ENCODE measurements around the gene BCAS3.

The BCAS3 gene

GRCh38 chr17:61175298-61176142, 497.9 kb downstream of the BCAS3 start:
- FAIRE-seq (no peak), DNase-seq (ENCODE audit: insufficient read length, low spot score) (no peak)

- no peak for DNase-seq (ENCODE audit: insufficient read length, low spot score)
- FAIRE-seq: no peak
Measured at GRCh38 chr17:61177351-61177750, 499.7 kb downstream of the BCAS3 start.

- FAIRE-seq: no peak
- no peak for DNase-seq (ENCODE audit: insufficient read length, low spot score)
Measured at GRCh38 chr17:61178284-61178683, 500.6 kb downstream of the BCAS3 start.

- FAIRE-seq (no peak), DNase-seq (ENCODE audit: insufficient read length, low spot score) (no peak)
Measured at GRCh38 chr17:61179380-61179806, 501.7 kb downstream of the BCAS3 start.

GRCh38 chr17:61183793-61184192, 506.1 kb downstream of the BCAS3 start:
- no peak for DNase-seq (ENCODE audit: insufficient read length, low spot score)
- no peak for FAIRE-seq

- FAIRE-seq (no peak), DNase-seq (ENCODE audit: insufficient read length, low spot score) (no peak)
Measured at GRCh38 chr17:61185385-61185784, 507.7 kb downstream of the BCAS3 start.

GRCh38 chr17:61187038-61187437, 509.4 kb downstream of the BCAS3 start:
- DNase-seq (ENCODE audit: insufficient read length, low spot score): no peak
- no peak for FAIRE-seq

GRCh38 chr17:61188081-61188480, 510.4 kb downstream of the BCAS3 start:
- FAIRE-seq (no peak), DNase-seq (ENCODE audit: insufficient read length, low spot score) (no peak)

GRCh38 chr17:61189968-61190367, 512.3 kb downstream of the BCAS3 start:
- FAIRE-seq (no peak), DNase-seq (ENCODE audit: insufficient read length, low spot score) (no peak)

GRCh38 chr17:61196302-61196704, 518.7 kb downstream of the BCAS3 start:
- no peak for DNase-seq (ENCODE audit: insufficient read length, low spot score)

GRCh38 chr17:61196799-61197198, 519.1 kb downstream of the BCAS3 start:
- DNase-seq (ENCODE audit: insufficient read length, low spot score) (no peak), FAIRE-seq (no peak)

More at GRCh38 chr17:61196302-61196704, 518.7 kb downstream of the BCAS3 start:
- FAIRE-seq: no peak

GRCh38 chr17:61199431-61200338, 522.0 kb downstream of the BCAS3 start:
- FAIRE-seq (peak; percentile 51), DNase-seq (ENCODE audit: insufficient read length, low spot score) (no peak)

GRCh38 chr17:61200339-61200715, 522.7 kb downstream of the BCAS3 start:
- no peak for FAIRE-seq

GRCh38 chr17:61201211-61201610, 523.6 kb downstream of the BCAS3 start:
- FAIRE-seq (peak; percentile 98), DNase-seq (ENCODE audit: insufficient read length, low spot score) (peak; percentile 52)

More at GRCh38 chr17:61200339-61200715, 522.7 kb downstream of the BCAS3 start:
- no peak for DNase-seq (ENCODE audit: insufficient read length, low spot score)

- DNase-seq (ENCODE audit: insufficient read length, low spot score) (no peak), FAIRE-seq (no peak)
Measured at GRCh38 chr17:61202564-61202963, 524.9 kb downstream of the BCAS3 start.

- DNase-seq (ENCODE audit: insufficient read length, low spot score) (no peak), FAIRE-seq (peak; percentile 63)
Measured at GRCh38 chr17:61203671-61204131, 526.0 kb downstream of the BCAS3 start.

- no peak for DNase-seq (ENCODE audit: insufficient read length, low spot score)
- FAIRE-seq: no peak
Measured at GRCh38 chr17:61204456-61204855, 526.8 kb downstream of the BCAS3 start.

GRCh38 chr17:61205401-61205800, 527.8 kb downstream of the BCAS3 start:
- DNase-seq (ENCODE audit: insufficient read length, low spot score): no peak
- peak; percentile 23 for FAIRE-seq

GRCh38 chr17:61205931-61206330, 528.3 kb downstream of the BCAS3 start:
- DNase-seq (ENCODE audit: insufficient read length, low spot score) (no peak), FAIRE-seq (peak; percentile 85)

GRCh38 chr17:61206922-61207321, 529.3 kb downstream of the BCAS3 start:
- FAIRE-seq (no peak), DNase-seq (ENCODE audit: insufficient read length, low spot score) (no peak)

All from HTR-8/SVneo (cell line).